Limb (tissue), 2 donors: ENCODE results near the gene FGA.

Source experiments
- DNase-seq, 2 donors: peaks; one replicate each; pipeline ENCODE4 v3.0.0-alpha.2; 2016; ENCODE audit errors: extremely low spot score in 2 of 2

Gene FGA

DNA sequence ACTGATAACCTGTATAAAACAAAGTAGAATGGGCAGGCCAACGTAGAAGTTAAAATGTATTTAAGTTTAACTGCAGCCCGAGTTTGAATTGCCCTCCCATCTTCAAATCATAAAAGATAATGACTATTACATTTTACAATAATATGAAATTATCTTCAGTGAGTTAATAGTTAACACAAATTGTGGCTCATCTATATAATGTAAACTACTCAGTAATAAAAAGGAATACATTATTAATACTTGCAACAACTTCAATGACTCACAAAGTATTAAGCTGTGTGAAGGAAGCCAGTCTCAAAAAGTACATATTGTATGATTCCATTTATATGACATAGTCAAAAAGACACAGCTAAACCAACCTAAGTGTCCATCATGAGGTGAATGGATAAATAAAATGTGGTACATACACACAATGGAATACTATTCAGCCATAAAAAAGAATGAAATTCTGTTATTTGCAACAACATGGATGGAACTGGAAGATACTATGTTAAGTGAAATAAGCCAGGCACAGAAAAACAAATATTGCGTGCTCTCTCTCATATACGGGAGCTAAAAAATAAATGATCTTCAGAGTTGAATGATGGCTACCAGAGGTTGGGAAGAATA is 48.2 kb downstream of the FGA start:
- DNase-seq = no peak
